SK-N-MC (cell line): Measurements from ENCODE around the gene BCL2A1.

Source experiments
- EZH2 ChIP-seq: fragments of 200-600 bp; sonication (generic); IDR thresholded peaks from one replicate; pipeline ENCODE4 v1.6.1; 2017; ENCODE audit warnings: antibody characterized with exemption
- POLR2AphosphoS5 ChIP-seq: IDR thresholded peaks from 2 replicates; pipeline ENCODE4 v1.6.1; 2012; ENCODE audit warnings: mild to moderate bottlenecking, low read depth, low read length, borderline replicate concordance

DNA sequence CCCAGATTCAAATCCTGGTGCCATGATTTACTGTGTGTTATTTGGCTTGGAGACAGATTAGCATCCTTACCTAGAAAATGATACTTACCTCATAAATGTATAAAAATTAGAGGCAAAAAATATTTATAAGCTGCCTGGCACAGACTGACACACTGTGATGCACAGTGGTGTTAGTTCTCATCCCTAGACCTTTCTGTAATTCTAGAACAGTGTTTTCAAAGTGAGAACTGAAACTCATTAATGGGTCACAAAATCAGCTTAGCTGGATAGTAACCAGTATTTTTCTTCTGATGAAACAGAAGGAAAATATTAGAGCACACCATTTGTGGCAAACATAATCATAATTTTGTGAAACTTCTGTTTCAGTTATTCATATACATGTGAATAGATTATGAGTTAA lies 56.3 kb downstream of the BCL2A1 start:
- TF ChIP-seq EZH2 (no peak), POLR2AphosphoS5 (no peak)
